K562 (cell line): Measurements from ENCODE around the gene PRKAG2. TPM values are rescaled to one million over a fixed set of nuclear protein-coding genes. Genes with fewer than 3 reads are reported as not detected.

Experiments
- ADNP ChIP-seq: fragments of 200-800 bp; sonication (Bioruptor generic); IDR thresholded peaks from 2 replicates; pipeline ENCODE4 v1.6.1; 2016; ENCODE audit warnings: missing genetic modification characterization, missing compliant biosample characterization
- CSDE1 ChIP-seq, 2 experiments: fragments of 450-650 bp; IDR thresholded peaks; 2 replicates each; pipeline ENCODE4 v1.6.1; 2016; ENCODE audit warnings: mild to moderate bottlenecking in 1 of 2
- ELF2 ChIP-seq: fragments of 250-450 bp; sonication (Bioruptor Pico); IDR thresholded peaks from 2 replicates; pipeline ENCODE4 v1.5.0; 2021; ENCODE audit warnings: mild to moderate bottlenecking
- ELF4 ChIP-seq: fragments of 450-650 bp; formaldehyde crosslinking; IDR thresholded peaks from 2 replicates; pipeline ENCODE4 v1.4.0; 2022; ENCODE audit warnings: missing genetic modification characterization
- FUS ChIP-seq: fragments of 200-400 bp; formaldehyde crosslinking; optimal IDR thresholded peaks from 2 replicates; pipeline ENCODE3; 2017; ENCODE audit warnings: low read depth, low read length
- ID3 ChIP-seq, 2 experiments: fragments of 250-450 bp in 1 of 2; fragments of 450-650 bp in 1 of 2; sonication (Bioruptor Pico) in 1 of 2; IDR thresholded peaks; 2 replicates each; pipeline versions ENCODE4 v1.6.1 to v1.8.0; 2016 to 2021; ENCODE audit warnings: mild to moderate bottlenecking in 2 of 2, moderate library complexity in 2 of 2, missing compliant biosample characterization in 1 of 2, missing genetic modification characterization in 1 of 2
- IRF1 ChIP-seq: sonication (generic); formaldehyde crosslinking; IDR thresholded peaks from 2 replicates; pipeline ENCODE4 v1.8.0; 2022; ENCODE audit warnings: missing genetic modification reagents, mild to moderate bottlenecking, borderline replicate concordance
- KDM1A ChIP-seq, 2 experiments: fragments of 450-650 bp; IDR thresholded peaks; 2 replicates each; pipeline ENCODE4 v1.6.1; 2016; ENCODE audit warnings: mild to moderate bottlenecking in 2 of 2
- L3MBTL2 ChIP-seq: fragments of 450-650 bp; IDR thresholded peaks from 2 replicates; pipeline ENCODE4 v1.6.1; 2016; ENCODE audit warnings: mild to moderate bottlenecking, moderate library complexity
- MAZ ChIP-seq, 2 experiments: fragments of 450-650 bp in 1 of 2; sonication (generic) in 1 of 2; formaldehyde crosslinking; IDR thresholded peaks in 1 of 2; conservative IDR thresholded peaks in 1 of 2; 2 replicates each; pipeline versions ENCODE4 v1.4.0 to v1.5.0; 2020; ENCODE audit warnings: mild to moderate bottlenecking in 1 of 2, missing genetic modification reagents in 1 of 2
- MIER1 ChIP-seq: fragments of 450-650 bp; IDR thresholded peaks from 2 replicates; pipeline ENCODE4 v1.6.1; 2016; ENCODE audit warnings: antibody characterized with exemption, mild to moderate bottlenecking, low read depth
- MLLT1 ChIP-seq, 2 experiments: fragments of 450-650 bp; IDR thresholded peaks; 2 replicates each; pipeline ENCODE4 v1.6.1; 2016
- NFYB ChIP-seq: IDR thresholded peaks from 2 replicates; pipeline ENCODE4 v1.6.1; 2011; ENCODE audit warnings: mild to moderate bottlenecking, moderate library complexity; ENCODE audit not compliant: insufficient read length; ENCODE audit errors: extremely low read depth
- PYGO2 ChIP-seq: fragments of 450-650 bp; IDR thresholded peaks from 2 replicates; pipeline ENCODE4 v1.6.1; 2016; ENCODE audit warnings: mild to moderate bottlenecking, missing genetic modification characterization, moderate library complexity, missing compliant biosample characterization
- RAD21 ChIP-seq, 2 experiments: fragments of 250-450 bp in 1 of 2; fragments of 450-650 bp in 1 of 2; sonication (Bioruptor Pico) in 1 of 2; formaldehyde crosslinking in 1 of 2; IDR thresholded peaks in 1 of 2; conservative IDR thresholded peaks in 1 of 2; 2 replicates each; pipeline versions ENCODE4 v1.4.0 to v1.8.0; 2020 to 2022; ENCODE audit warnings: mild to moderate bottlenecking in 2 of 2, moderate library complexity in 1 of 2
- SAFB2 ChIP-seq: fragments of 200-400 bp; formaldehyde crosslinking; IDR thresholded peaks from 2 replicates; pipeline ENCODE4 v1.6.1; 2018; ENCODE audit warnings: borderline replicate concordance, low read length, low read depth, moderate library complexity; ENCODE audit not compliant: severe bottlenecking
- SUPT5H ChIP-seq: fragments of 450-650 bp; IDR thresholded peaks from 2 replicates; pipeline ENCODE4 v1.6.1; 2016
- XRCC4 ChIP-seq: IDR thresholded peaks from one replicate; pipeline ENCODE4 v1.6.1; 2011; ENCODE audit not compliant: insufficient read depth, insufficient read length; ENCODE audit errors: extremely low read depth
- YBX1 ChIP-seq: fragments of 450-650 bp; IDR thresholded peaks from 2 replicates; pipeline ENCODE4 v1.7.1; 2016; ENCODE audit warnings: mild to moderate bottlenecking
- ZNF280B ChIP-seq: fragments of 250-450 bp; sonication (Bioruptor Pico); IDR thresholded peaks from 2 replicates; pipeline ENCODE4 v1.5.1; 2021; ENCODE audit warnings: mild to moderate bottlenecking
- ZNF444 ChIP-seq: fragments of 250-450 bp; sonication (Bioruptor Pico); IDR thresholded peaks from 2 replicates; pipeline ENCODE4 v1.4.0; 2020; ENCODE audit warnings: mild to moderate bottlenecking, moderate library complexity
- ZNF740 ChIP-seq, 3 experiments: fragments of 200-800 bp in 1 of 3; sonication (Bioruptor generic) in 1 of 3; sonication (generic) in 1 of 3; formaldehyde crosslinking in 1 of 3; IDR thresholded peaks; 2 replicates each; pipeline versions ENCODE4 v1.6.1 to v1.8.0; 2016 to 2022; ENCODE audit warnings: mild to moderate bottlenecking in 2 of 3, missing compliant biosample characterization in 2 of 3, missing genetic modification characterization in 2 of 3, missing genetic modification reagents in 1 of 3
- ZSCAN32 ChIP-seq: fragments of 450-650 bp; formaldehyde crosslinking; IDR thresholded peaks from 2 replicates; pipeline ENCODE4 v1.4.0; 2020; ENCODE audit warnings: mild to moderate bottlenecking, moderate library complexity
- polyA plus RNA-seq, 8 experiments: library from polyadenylated mRNA; depleted of rRNA in 4 of 8; stranded (reverse) in 5 of 8; unstranded in 3 of 8; fragments of >200 nt; fragmentation: Nextera tagmentation in 2 of 8; fragmentation: Illumina TruSeq in 1 of 8; extraction: Ambion mirVana in 2 of 8; extraction: Trizol in 1 of 8; gene quantifications; 2 replicates each; pipeline versions ENCODE4 v1.2.1 to v1.2.3, GENCODE V29; 2011 to 2014; ENCODE audit warnings: inconsistent platforms in 1 of 8, missing spikeins in 1 of 8
- total RNA-seq, 7 experiments: library from RNA; depleted of rRNA in 6 of 7; stranded (reverse); fragments of >200 nt in 6 of 7; fragmentation: Illumina TruSeq in 2 of 7; extraction: Trizol in 2 of 7; gene quantifications; 2 replicates each; pipeline versions ENCODE4 v1.2.1 to v1.2.3, GENCODE V29; 2011 to 2021; ENCODE audit warnings: low replicate concordance in 1 of 7

The PRKAG2 gene
- total and polyA plus RNA-seq, 9 of the 15 experiments (the other 6 are each of a cell fraction or from before 2014, with no cell fraction given) = 0.99 to 5.6 (median 3.3) TPM

- no peak for TF ChIP-seq NFYB
- TF ChIP-seq XRCC4 = no peak
- no peak for TF ChIP-seq IRF1 (CRISPR knock-in tag)
- no peak for TF ChIP-seq SUPT5H
- peak; percentile 100 for TF ChIP-seq L3MBTL2
- TF ChIP-seq ID3 (CRISPR knock-in tag; IDR thresholded peaks at IDR 0.05) = no peak
- TF ChIP-seq ID3 (tag; IDR thresholded peaks at IDR 0.05) = no peak
- TF ChIP-seq CSDE1 (IDR thresholded peaks at IDR 0.05) = no peak
- TF ChIP-seq MAZ (CRISPR knock-in tag; conservative IDR thresholded peaks at IDR 0.05 in 1 of 2, IDR thresholded peaks at IDR 0.05 in 1 of 2) = peak in 1 of 2 experiments; percentile 60; a peak in 1 of 4 replicates
- TF ChIP-seq ELF4 = no peak
- TF ChIP-seq MIER1 = no peak
- no peak for TF ChIP-seq PYGO2 (tag)
- no peak for TF ChIP-seq ZNF280B (CRISPR knock-in tag)
- TF ChIP-seq ZSCAN32 = no peak
- peak; percentile 84 for TF ChIP-seq ZNF444 (CRISPR knock-in tag)
- TF ChIP-seq MLLT1 (IDR thresholded peaks at IDR 0.05) = peak in 1 of 2 experiments; percentile 27; a peak in 1 of 4 replicates
- TF ChIP-seq SAFB2 = no peak
- TF ChIP-seq ADNP = peak; percentile 97
- no peak for TF ChIP-seq FUS
- no peak for TF ChIP-seq ZNF740 (CRISPR knock-in tag; IDR thresholded peaks at IDR 0.05)
- TF ChIP-seq ZNF740 (tag; IDR thresholded peaks at IDR 0.05) = no peak; a peak in 2 of 4 replicates
- TF ChIP-seq KDM1A (IDR thresholded peaks at IDR 0.05) = peak in 1 of 2 experiments; percentile 47; a peak in 2 of 4 replicates
- TF ChIP-seq RAD21 (CRISPR knock-in tag; conservative IDR thresholded peaks at IDR 0.05 in 1 of 2, IDR thresholded peaks at IDR 0.05 in 1 of 2) = no peak
- peak; percentile 68; the same call in 1 of the 2 replicates for TF ChIP-seq ELF2
- no peak for TF ChIP-seq YBX1
Measured at GRCh38 chr7:151519765-151520418, 357.0 kb downstream of the PRKAG2 start, which contains the start of gene RHEB (continued).
